K562 (cell line): ENCODE data around the gene NEK1. TPM values are rescaled to one million over a fixed set of nuclear protein-coding genes. Genes with fewer than 3 reads are reported as not detected.

Experiments
- BRF1 ChIP-seq: IDR thresholded peaks from 3 replicates; pipeline ENCODE4 v1.6.1; 2011; ENCODE audit warnings: borderline replicate concordance, mild to moderate bottlenecking; ENCODE audit not compliant: insufficient read length; ENCODE audit errors: extremely low read depth
- GATAD2B ChIP-seq: fragments of 450-650 bp; IDR thresholded peaks from 2 replicates; pipeline ENCODE4 v1.6.1; 2017; ENCODE audit warnings: mild to moderate bottlenecking, borderline replicate concordance
- HDAC1 ChIP-seq, 2 experiments: fragments of 450-650 bp; IDR thresholded peaks; 2 replicates each; pipeline ENCODE4 v1.6.1; 2016 to 2017; ENCODE audit warnings: inconsistent platforms in 1 of 2, mild to moderate bottlenecking in 1 of 2, moderate library complexity in 1 of 2
- JUND ChIP-seq, 2 experiments: IDR thresholded peaks; 2 replicates in 1 of 2; 3 replicates in 1 of 2; pipeline ENCODE4 v1.6.1; 2011; ENCODE audit warnings: borderline replicate concordance in 2 of 2, low read depth in 2 of 2, low read length in 2 of 2, improper control_type of control experiment in 1 of 2, missing biosample characterization in 1 of 2, missing genetic modification characterization in 1 of 2, missing genetic modification reagents in 1 of 2
- KDM1A ChIP-seq, 2 experiments: fragments of 450-650 bp; IDR thresholded peaks; 2 replicates each; pipeline ENCODE4 v1.6.1; 2016; ENCODE audit warnings: mild to moderate bottlenecking in 2 of 2
- KLF13 ChIP-seq: fragments of 450-650 bp; IDR thresholded peaks from 2 replicates; pipeline ENCODE4 v1.6.1; 2016; ENCODE audit warnings: missing genetic modification characterization, low read depth, mild to moderate bottlenecking, missing compliant biosample characterization, moderate library complexity, borderline replicate concordance
- RCOR1 ChIP-seq, 2 experiments: IDR thresholded peaks; 2 replicates each; pipeline ENCODE4 v1.6.1; 2012; ENCODE audit warnings: low read depth in 2 of 2, low read length in 2 of 2, borderline replicate concordance in 1 of 2, improper control_type of control experiment in 1 of 2
- RNF2 ChIP-seq: sonication (generic); IDR thresholded peaks from 2 replicates; pipeline ENCODE4 v1.6.1; 2016
- STAT5A ChIP-seq: IDR thresholded peaks from 2 replicates; pipeline ENCODE4 v1.6.1; 2012; ENCODE audit warnings: low read length, inconsistent platforms, borderline replicate concordance
- TAL1 ChIP-seq: fragments of 450-650 bp; IDR thresholded peaks from 2 replicates; pipeline ENCODE4 v1.6.1; 2016; ENCODE audit warnings: mild to moderate bottlenecking
- ZNF408 ChIP-seq: fragments of 250-450 bp; sonication (Bioruptor Pico); IDR thresholded peaks from 2 replicates; pipeline ENCODE4 v1.4.0; 2020; ENCODE audit warnings: low read depth, mild to moderate bottlenecking, moderate library complexity
- polyA plus RNA-seq, 8 experiments: library from polyadenylated mRNA; depleted of rRNA in 4 of 8; stranded (reverse) in 5 of 8; unstranded in 3 of 8; fragments of >200 nt; fragmentation: Nextera tagmentation in 2 of 8; fragmentation: Illumina TruSeq in 1 of 8; extraction: Ambion mirVana in 2 of 8; extraction: Trizol in 1 of 8; gene quantifications; 2 replicates each; pipeline versions ENCODE4 v1.2.1 to v1.2.3, GENCODE V29; 2011 to 2014; ENCODE audit warnings: inconsistent platforms in 1 of 8, missing spikeins in 1 of 8
- total RNA-seq, 7 experiments: library from RNA; depleted of rRNA in 6 of 7; stranded (reverse); fragments of >200 nt in 6 of 7; fragmentation: Illumina TruSeq in 2 of 7; extraction: Trizol in 2 of 7; gene quantifications; 2 replicates each; pipeline versions ENCODE4 v1.2.1 to v1.2.3, GENCODE V29; 2011 to 2021; ENCODE audit warnings: low replicate concordance in 1 of 7
- TF ChIP-seq, protein P1 (sequence below), 2 experiments: IDR thresholded peaks in 1 of 2; conservative IDR thresholded peaks in 1 of 2; 2 replicates each; pipeline ENCODE4 v1.6.1; 2016; ENCODE audit warnings: low read depth in 2 of 2, mild to moderate bottlenecking in 1 of 2, missing compliant biosample characterization in 1 of 2, missing genetic modification characterization in 1 of 2, moderate library complexity in 1 of 2
- TF ChIP-seq, protein P2 (sequence below), 2 experiments: fragments of 450-650 bp; formaldehyde crosslinking in 1 of 2; IDR thresholded peaks; 2 replicates each; pipeline versions ENCODE4 v1.4.0 to v1.6.1; 2014 to 2020; ENCODE audit warnings: mild to moderate bottlenecking in 2 of 2, borderline replicate concordance in 1 of 2, low read depth in 1 of 2
- TF ChIP-seq, protein P3 (sequence below): IDR thresholded peaks from 2 replicates; pipeline ENCODE4 v1.6.1; 2012; ENCODE audit warnings: low read depth, low read length, improper control_type of control experiment, borderline replicate concordance

Gene NEK1
- total and polyA plus RNA-seq, 9 of the 15 experiments (the other 6 are each of a cell fraction or from before 2014, with no cell fraction given), result 6.2 to 15.7 (median 10.3) TPM

DNA sequence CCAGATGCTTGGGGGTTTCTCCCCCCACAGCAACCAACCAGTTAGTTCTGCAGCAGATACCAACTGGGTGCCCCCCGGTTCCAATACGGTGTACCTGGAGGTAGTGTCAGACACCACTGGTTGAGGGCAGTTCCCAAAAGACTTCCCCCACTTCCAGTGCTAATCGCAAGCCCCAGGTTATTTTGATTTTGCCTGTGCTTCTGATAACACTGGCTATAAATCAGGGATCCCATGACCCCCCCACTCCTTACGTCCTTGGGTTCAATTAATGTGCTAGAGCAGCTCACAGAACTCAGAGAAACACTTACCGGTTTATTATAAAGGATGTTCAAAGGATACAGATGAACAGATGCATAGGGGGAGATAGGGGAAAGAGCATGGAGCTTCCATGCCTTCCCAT is 13.5 kb upstream of the NEK1 start (continued):
- TF ChIP-seq, protein P1, sequence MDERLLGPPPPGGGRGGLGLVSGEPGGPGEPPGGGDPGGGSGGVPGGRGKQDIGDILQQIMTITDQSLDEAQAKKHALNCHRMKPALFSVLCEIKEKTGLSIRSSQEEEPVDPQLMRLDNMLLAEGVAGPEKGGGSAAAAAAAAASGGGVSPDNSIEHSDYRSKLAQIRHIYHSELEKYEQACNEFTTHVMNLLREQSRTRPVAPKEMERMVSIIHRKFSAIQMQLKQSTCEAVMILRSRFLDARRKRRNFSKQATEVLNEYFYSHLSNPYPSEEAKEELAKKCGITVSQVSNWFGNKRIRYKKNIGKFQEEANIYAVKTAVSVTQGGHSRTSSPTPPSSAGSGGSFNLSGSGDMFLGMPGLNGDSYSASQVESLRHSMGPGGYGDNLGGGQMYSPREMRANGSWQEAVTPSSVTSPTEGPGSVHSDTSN (CRISPR knock-in tag; IDR thresholded peaks at IDR 0.05; ENCODE audit: low read depth), result no peak
- TF ChIP-seq, protein P1 (tag; conservative IDR thresholded peaks at IDR 0.05; ENCODE audit: low read depth), result peak; percentile 82
- TF ChIP-seq TAL1, result peak; percentile 88
- TF ChIP-seq KDM1A (IDR thresholded peaks at IDR 0.05), result peak; percentile 96 to 97
- TF ChIP-seq KLF13, result no peak
- peak; percentile 35; the same call in 1 of the 2 replicates for TF ChIP-seq RNF2
- peak in 1 of 2 experiments; percentile 83; a peak in 2 of 4 replicates for TF ChIP-seq HDAC1 (IDR thresholded peaks at IDR 0.05)
- no peak for TF ChIP-seq ZNF408 (CRISPR knock-in tag)
- no peak for TF ChIP-seq GATAD2B
- no peak for TF ChIP-seq BRF1
- TF ChIP-seq RCOR1 (IDR thresholded peaks at IDR 0.05; ENCODE audit: borderline replicate concordance in 1 of 2, low read depth in 2 of 2, low read length in 2 of 2), result peak; percentile 88 to 96
- TF ChIP-seq, protein P2, sequence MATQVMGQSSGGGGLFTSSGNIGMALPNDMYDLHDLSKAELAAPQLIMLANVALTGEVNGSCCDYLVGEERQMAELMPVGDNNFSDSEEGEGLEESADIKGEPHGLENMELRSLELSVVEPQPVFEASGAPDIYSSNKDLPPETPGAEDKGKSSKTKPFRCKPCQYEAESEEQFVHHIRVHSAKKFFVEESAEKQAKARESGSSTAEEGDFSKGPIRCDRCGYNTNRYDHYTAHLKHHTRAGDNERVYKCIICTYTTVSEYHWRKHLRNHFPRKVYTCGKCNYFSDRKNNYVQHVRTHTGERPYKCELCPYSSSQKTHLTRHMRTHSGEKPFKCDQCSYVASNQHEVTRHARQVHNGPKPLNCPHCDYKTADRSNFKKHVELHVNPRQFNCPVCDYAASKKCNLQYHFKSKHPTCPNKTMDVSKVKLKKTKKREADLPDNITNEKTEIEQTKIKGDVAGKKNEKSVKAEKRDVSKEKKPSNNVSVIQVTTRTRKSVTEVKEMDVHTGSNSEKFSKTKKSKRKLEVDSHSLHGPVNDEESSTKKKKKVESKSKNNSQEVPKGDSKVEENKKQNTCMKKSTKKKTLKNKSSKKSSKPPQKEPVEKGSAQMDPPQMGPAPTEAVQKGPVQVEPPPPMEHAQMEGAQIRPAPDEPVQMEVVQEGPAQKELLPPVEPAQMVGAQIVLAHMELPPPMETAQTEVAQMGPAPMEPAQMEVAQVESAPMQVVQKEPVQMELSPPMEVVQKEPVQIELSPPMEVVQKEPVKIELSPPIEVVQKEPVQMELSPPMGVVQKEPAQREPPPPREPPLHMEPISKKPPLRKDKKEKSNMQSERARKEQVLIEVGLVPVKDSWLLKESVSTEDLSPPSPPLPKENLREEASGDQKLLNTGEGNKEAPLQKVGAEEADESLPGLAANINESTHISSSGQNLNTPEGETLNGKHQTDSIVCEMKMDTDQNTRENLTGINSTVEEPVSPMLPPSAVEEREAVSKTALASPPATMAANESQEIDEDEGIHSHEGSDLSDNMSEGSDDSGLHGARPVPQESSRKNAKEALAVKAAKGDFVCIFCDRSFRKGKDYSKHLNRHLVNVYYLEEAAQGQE (IDR thresholded peaks at IDR 0.05; ENCODE audit: borderline replicate concordance), result peak; percentile 25; the same call in 1 of the 2 replicates
- TF ChIP-seq, protein P2 (CRISPR knock-in tag; IDR thresholded peaks at IDR 0.05; ENCODE audit: low read depth), result no peak
- TF ChIP-seq STAT5A, result peak; percentile 65; the same call in 1 of the 2 replicates
- TF ChIP-seq, protein P3, sequence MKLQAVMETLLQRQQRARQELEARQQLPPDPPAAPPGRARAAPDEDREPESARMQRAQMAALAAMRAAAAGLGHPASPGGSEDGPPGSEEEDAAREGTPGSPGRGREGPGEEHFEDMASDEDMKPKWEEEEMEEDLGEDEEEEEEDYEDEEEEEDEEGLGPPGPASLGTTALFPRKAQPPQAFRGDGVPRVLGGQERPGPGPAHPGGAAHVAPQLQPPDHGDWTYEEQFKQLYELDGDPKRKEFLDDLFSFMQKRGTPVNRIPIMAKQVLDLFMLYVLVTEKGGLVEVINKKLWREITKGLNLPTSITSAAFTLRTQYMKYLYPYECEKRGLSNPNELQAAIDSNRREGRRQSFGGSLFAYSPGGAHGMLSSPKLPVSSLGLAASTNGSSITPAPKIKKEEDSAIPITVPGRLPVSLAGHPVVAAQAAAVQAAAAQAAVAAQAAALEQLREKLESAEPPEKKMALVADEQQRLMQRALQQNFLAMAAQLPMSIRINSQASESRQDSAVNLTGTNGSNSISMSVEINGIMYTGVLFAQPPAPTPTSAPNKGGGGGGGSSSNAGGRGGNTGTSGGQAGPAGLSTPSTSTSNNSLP, result 0 out of 2 replicates have a peak, but pooled peaks have one; percentile 47
- 0 out of 2 replicates have a peak, but pooled peaks have one; percentile 47 for TF ChIP-seq JUND (IDR thresholded peaks at IDR 0.05; ENCODE audit: borderline replicate concordance, low read depth, low read length)
- no peak for TF ChIP-seq JUND (tag; IDR thresholded peaks at IDR 0.05; ENCODE audit: borderline replicate concordance, low read depth, low read length)
